NCI-H2107 treated with DMSO at 0.1 percent for 48 hours (cell line): ENCODE results near the gene TBC1D10A.

Source experiments
- DNase-seq: peaks from one replicate; lab custom pipeline; 2025; ENCODE audit not compliant: unreplicated experiment; lab: John Stamatoyannopoulos, UW

The TBC1D10A gene

DNA sequence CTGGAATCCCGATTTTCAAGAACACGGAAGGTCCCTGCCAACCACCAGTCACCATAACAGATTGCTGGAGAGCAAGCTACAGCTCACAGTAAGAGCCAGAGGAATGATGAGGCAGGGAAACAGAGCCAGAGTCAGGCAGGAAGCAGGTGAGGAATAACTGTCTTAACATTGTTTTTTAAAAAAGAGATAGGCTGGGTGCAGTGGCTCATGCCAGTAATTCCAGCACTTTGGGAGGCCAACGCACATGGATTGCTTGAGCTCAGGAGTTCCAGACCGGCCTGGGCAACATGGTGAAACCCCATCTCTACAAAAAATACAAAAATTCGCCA, 24.0 kb downstream of the TBC1D10A start:
- no peak for DNase-seq

DNA sequence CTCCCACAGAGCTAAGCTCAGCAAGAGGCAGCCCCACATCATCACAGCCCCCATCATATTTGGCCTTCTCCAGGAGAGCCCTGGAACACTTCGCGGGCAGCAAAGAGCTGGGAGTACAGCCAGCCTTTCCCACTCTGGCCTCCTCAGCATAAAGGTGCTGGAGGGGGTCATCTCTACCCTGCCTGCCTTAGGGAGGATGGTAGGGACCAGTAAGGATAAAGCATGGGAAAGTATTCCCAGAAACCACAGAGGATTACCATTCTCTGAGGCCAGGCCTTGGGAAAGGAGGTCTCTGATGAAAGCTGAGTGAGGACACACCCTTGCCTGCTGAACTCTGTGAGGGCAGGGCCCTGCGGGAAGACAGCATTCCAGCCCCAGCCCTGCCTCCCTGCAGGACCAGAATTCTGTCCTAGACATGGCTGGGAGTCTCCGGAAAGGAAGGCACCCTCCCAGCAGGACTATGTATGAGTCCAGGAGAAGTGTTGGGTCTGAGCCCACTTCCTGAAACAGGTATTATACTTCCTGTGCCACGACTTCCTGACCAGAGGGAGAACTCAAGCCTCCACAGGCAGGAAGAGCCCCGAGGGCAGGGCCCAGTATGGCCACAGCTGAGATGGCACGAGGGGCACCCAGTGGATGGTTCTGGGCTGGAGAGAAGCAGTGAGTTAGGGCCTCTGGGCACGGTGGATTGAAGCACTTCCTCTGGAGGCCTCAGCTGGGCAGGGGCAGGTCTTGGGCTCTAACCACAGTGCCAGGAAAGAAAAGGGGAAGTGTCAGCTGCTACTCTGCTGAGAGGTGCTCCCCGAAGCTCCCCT, 24.5 kb downstream of the TBC1D10A start:
- no peak for DNase-seq

DNA sequence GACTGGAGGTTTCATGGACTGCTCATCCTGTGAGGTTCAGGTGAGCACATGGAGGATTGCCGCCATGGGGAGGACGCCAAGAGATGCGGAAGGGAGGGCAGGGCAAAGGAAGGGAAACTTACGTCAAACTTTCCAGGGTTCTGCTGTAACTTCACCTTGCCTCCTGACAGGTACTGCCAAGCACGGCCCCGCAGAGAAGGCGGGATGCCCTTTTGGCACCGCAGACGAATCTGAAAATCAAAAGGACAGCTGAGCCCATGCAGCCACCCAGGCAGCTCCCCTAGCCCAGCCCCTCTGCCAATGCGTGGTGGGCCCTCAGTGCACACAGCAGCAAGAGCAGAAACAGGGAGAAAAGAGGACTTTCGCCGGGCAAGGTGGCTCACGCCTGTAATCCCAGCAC, 27.4 kb downstream of the TBC1D10A start:
- no peak for DNase-seq

DNA sequence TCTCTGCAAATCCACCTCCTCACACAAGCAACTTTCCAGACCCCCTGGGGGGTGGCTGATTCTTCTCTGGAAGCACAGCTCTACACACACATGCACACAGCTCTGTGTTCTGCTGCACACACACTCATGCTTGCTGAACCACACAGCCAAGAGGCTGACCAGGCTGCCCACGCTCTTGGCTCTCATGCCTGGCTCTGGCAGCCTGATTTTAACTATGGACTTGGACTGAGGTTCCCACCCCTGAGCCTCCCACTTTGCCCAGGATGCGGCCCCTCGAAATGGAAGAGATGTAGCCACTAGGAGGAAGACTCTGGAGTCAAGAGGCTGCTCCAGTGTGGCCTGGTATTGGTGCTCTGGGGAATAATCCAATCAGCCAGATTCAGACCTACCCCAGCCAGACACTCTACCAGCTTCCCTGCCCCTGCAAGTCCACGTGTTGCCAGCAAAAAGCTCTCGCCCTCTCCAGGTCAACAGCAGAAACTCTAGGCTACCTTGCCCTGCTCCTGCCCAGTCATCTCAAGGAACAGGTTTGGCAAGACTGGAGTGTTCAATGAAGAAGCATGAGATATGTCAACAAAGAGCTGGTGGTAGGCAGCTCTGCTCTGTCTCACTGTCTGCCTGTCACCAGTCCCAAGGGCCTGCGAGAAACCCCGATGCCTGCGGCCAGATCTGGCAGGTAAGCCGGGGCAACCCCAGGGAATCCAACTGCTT, 28.6 kb downstream of the TBC1D10A start:
- no peak for DNase-seq

DNA sequence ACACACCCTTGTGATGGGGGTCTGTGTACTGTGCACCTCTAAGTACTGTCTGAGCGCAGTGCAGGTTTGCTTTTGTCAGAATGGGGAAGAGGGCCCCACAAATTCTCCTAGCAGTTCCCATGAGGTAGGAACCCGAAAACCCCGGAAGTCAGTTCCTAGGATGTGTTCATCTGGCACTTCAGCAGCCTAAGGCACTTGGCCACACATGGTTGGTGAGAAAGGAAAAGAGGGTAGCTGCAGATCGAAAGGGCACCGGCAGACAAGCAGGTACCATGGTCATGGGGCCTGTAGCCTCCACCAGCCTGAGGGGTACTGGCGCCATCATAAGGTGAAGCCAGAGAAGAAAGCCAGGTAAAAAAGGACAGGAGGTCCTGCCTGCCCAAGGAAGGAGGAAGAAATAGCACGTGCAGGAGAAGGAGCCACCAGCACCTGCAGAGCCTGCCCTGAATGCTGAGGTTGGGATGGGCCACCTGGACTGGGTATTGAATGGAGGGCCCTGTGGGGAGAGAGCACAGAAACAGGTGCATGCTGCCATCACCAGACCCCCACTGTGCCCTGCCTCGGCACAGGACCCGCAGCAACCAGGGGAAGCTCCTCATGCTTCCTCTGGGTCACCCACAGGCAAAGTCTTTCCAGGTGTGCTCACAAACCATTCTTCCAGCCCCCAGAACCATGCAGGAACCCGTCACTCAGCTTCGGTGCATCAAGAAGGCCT, 29.3 kb downstream of the TBC1D10A start:
- no peak for DNase-seq

DNA sequence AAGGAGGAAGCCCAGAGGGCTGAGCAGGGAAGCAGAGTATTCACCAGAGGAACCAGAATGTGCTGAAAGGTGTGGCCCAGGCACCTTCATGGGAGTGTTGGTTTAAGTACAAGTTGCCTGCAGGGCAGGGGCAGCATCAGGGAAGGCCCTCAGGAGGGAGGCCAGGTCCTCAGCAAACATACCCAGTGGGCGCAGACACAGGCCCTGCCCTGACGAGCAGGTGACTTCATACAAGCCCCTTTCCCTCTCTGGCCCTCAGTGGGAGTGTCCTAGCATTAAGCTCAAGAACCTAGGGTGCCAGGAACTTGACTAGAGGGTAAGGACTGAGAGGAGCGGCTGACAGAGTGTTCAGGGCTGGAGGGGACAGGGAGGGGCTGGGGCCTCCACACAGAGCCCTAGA, 29.9 kb downstream of the TBC1D10A start:
- no peak for DNase-seq

DNA sequence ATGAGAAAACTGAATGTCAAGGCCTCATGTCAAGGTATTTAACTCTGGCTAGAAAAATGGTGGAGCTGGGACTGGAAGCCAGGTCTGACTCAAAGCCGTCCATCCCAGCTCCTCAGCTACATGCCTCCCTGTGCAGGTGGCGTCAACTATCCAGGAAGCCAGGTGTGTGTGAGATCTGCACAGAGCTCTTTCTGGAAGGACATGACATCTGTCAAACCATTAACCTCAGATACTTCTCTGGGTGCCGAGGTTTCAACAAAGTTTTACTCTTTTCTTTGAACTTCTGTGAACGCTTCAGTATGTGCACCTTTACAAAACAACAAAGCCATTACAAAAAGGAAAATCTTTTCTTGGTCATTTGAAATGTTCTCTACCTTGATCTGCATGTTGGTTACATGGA, 30.4 kb downstream of the TBC1D10A start:
- DNase-seq, result no peak

DNA sequence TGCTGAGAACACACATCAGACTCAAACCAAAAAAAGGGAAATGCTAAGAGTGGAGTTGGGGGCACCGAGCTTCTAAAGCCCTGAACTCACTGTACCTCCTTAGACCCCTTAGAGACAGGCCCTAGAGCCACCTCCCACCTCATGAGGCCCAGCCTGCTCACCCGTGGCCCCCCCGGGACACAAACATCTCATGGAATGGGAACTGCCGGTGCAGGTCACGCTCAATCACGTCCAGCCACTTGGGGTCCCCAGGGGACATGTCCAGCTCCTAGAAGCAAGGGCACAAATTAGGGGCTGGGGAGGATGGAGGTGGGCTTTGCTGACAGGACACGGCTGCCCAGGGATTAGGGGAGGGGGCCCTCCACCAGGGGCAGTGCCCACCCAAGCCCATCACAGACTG, 31.2 kb downstream of the TBC1D10A start:
- no peak for DNase-seq

DNA sequence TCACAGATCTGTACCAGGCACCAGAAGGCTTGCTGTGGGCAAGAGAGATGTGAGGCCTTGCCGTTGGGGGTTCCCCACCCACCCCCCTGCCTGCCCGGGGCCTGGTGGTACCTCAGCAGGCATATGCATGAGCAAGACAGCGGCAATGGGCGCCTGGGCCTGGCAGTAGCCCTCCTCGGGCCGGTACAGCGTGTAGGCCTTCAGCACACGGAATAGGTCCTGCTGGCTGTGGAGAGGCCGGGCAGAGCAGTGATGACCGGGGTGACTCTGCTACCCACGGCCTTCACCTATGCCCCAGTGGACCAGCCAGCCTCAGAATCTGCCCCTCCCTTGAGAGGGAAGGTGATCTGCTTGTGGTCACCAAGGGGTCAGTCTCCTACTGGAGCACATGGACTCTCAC, 31.9 kb downstream of the TBC1D10A start:
- DNase-seq, result no peak

DNA sequence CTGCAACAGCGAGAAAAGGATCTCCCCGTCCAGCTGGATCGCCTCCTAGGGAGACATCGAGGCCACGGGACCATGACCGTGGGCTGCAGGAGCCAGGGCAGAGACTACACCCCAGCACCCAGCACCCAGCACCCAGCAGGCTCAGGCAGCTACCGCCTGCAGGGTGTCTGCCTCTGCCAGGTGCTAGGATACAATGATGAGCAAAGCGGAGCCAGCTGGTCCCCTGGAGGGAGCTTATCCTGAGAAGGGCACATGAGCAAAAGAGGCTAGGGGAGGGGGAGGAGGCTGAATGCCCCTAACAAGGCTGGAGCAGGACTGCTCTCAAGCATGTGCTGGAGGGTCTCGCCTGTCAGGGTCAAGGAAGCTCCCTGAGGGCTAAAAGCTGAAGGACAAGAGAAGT, 32.7 kb downstream of the TBC1D10A start:
- DNase-seq, result peak; percentile 21

DNA sequence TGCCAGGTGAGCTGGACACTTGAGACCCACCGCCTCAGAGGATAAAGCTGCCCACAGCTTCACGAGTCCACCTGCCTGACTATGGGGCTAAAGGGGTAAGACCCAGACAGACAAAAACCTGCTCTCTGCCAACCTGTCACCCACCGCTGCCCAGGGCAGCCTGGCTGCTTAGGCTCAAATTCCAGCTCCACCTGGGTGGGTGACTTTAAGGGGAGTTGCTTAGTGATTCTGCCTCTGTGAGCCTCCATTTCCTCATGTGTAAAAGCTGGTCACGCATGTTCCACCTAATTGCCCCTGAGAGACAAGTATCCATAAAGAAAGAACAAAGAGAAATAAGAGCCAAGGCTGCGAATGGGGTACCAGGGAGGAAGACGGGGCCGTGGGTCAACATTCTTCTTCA, 33.7 kb downstream of the TBC1D10A start:
- DNase-seq, result no peak

DNA sequence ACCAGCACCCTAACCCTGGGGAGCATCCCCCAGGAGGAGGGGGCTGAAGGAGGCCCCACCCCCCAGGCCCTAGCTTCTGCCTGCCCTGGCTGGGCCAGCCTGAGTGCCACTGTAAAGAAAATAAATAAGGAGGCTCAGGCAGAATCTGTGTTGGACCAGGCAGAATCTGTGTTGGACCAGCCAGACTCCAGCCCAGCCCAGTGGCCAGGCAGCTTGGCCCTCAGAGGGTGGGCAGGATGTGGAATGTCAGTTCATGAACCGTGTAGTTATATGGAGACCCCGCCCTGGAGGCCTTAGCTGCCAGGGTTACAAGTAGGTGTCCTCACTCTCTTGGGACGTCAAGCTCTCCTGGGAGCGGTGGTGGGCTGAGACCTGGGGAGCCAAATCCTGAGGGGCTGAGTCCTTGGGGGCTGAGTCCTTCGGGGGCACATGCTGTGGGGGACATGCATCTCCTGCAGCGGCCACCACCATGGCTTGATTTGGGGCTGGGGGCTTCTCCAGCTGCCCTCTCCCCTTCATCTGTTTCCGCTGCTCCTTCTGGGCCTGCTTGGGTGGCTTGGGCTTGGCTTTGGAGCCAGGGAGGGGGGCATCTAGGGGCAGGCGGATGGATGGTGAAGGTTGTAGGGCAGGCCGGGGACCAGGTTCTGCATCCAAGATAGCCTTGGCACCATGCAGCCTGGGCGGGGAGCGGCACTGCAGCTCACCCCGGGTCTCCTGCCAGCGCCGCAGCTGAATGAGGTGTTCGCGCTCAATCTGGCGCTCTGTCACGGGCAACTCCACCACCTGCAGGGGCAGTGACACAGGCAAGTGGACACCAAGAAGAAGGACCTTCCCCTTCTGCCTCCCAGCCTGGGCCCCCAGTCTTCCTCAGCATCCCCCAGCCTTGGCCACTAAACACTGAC, 34.4 kb downstream of the TBC1D10A start:
- DNase-seq, result no peak

DNA sequence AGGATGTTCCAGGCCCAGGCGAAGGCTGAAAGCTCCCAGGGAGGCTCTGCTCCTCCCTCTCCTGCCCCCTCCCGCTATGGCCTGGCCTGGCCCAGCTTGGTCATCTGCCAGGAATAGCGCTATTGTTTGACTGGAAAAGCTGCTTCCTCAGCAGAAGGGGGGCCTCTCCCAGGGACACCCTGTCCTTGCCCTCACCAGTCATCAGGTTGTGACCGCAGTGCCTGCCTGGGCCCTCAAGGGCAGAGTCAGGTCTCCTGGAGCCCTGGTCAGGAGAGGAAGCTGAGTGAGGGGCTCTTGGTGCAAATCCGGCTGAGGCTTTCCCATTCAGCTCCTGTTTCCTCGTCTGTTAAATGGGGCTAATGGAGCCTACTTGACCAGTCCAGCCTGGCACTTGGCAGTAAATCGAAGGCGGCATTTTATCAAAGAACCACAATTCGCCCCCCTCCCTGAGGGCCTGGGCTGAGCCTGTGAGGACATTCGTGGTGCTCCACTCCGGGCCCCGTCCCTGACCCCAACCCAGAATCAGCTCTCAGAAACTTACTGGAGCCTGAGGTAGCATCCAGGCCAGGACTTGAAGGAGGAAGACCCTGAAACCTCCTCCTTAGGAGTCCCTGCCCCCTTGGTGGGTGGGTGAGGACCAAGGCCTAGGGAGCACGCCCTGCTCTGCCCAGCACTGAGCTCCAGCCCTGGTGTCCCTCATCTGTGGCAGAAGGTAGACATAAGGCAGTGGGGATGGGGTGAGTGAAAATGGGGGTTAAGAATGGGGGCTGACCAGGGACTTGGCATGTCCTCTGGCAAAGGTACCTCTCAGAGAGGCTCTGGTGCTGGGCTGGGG, 35.5 kb downstream of the TBC1D10A start:
- no peak for DNase-seq

DNA sequence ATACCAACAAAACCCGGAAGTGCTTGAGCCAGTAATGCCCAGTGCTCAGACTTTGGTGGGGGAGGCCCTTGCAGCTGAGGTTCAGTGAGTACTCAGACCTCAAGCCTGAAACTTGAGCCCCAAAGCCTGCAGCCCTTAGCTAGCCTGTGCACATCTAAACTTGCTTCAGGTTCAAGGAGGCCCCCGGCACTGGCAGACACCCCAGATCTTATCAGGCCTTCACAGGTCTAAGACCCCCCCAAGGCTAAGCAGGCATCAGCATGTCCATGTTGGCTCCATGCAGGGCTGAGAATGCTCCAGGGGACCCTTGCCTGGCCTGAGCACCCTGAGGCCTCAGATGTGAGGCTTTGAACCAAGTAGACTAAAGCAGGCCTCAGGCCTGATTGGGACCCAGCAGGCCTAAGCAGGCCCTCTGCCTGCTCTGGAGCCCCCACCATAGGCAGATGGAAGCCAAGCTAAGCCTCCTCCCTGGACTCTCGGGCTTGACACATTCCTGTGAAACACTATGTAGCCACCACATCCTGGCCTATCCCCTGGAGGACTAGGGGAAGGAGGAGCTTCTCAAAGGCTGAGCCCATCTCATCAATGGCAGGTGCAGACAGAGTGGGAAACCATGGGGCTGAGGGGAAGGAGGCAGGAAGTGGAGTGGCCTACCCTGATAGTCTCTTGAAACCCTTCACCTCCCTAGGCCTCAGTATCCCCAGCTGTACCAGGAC, 36.2 kb downstream of the TBC1D10A start:
- DNase-seq, result no peak

DNA sequence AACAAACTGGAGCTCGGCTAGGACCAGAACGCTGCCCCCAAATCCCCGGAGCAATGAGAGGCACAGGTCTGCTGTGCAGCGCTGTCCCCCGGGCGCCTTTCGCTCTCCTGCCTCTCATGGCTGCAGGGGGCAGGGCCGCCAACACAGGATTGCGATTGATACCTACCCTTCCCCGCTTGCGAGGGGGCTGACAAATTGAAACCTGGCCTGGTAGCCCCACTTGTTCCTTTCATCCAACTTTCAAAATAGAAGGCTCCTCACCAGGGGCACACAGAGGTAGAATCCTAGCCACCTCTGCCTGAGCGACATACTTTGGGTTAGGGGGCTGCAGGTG, 36.8 kb downstream of the TBC1D10A start:
- no peak for DNase-seq

DNA sequence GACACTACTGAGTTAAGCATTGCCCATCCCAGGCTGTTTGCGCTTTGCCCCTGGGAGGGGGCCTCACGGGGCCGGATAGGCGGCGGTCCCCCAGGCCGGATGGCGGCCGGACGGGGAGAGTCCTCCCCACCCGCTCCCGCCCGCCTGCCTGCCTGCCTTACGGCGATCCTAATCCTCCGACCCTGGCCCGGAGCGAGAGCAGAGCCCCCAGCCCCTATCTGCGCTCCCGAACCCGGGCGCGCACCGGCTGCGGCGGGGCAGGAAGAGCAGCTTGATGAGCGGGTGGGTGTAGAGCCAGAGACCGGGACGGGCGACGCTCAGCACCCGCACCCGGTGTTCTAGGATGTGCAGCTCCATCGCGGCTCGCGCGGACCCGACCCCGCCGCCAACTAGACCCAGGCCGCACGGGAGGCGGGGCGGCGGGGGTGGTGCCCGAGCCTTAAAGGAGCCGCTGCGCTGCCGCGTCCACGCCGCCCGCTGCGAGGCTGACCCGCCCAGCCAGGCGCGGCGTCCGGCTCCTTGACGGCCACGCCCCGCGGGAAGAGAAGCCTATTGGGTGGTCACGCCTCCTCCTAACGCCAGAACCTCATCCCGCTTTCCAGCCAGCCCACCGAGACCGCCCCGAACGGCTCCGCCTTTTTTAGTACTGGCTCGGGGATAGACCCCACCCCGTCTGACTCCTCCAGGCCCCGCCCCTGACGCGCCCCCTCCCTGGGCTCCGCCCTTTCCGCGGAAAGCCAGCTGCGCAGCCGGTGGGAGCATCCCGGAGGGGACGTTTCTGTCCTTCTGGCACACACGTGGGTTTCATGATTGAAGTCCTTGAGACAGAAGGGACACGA, 37.4 kb downstream of the TBC1D10A start, which contains the start of gene CASTOR1:
Gene CASTOR1 (minus strand): TSS at position 365 of the 839 bp plus-strand sequence. CDS start 8 bp downstream, at position 357.
- peak; percentile 71 for DNase-seq

DNA sequence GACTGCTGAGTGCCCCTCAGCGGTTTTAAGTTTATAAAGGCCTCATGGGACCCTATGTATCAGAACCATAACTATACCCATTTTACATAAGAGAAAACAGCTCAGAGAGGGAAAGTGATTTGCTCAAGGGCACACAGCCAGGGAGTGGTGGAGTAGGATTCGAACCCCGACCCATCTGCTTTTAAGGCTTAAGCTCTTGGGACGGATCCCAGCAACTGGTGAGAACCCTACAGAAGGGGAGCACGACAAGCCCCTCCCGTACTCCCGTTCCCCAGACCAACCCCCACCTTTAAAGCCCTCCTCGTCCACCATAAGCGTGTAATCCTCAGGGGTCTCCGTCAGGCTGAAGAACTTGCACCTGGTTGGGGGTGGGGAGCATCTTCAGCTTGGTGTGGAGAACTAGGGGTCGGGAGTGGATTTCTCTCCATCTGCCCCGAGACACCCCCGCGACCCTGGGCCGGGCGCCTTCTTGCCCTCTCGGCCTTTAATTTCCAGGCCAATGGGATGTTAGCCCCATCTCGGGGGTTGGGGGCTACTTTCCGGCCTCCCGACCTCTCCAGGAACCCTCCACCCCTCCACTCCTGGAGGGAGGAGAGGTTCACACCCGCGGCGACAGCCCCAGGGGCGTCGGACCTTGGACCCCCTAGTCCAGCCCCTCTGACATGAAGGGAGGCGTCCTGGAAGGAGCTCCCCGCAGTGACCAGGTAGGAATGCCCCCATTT, 38.2 kb downstream of the TBC1D10A start:
- DNase-seq, result no peak
